Measurements from ENCODE around the gene FRMD4B. TPM values are rescaled to one million over a fixed set of nuclear protein-coding genes. Genes with fewer than 3 reads are reported as not detected.

FRMD4B gene
- total RNA-seq, 5 donors from 2014 or later (not counting 1 experiment from before 2014, with no cell fraction given) = 5.5 to 23.1 (median 10.9) TPM

- WGBS (ENCODE audit: insufficient coverage) = 100% methylated on average over 1 of the region's 4 CpGs
- Mint-ChIP-seq H3K4me3 (no peak overlapping the region), H3K4me1 (peaks cover 0 to 20% (median 10%) of the 10 kb centered on the region in 3 donors), H3K27me3 (no peaks in the 10 kb centered on the region), H3K9me3 (no peaks in the 10 kb centered on the region), H3K27ac (no peak overlapping the region), H3K36me3 (peaks cover 24% of the 10 kb centered on the region)
- H3K9me3 ChIP-seq = no peaks in the 10 kb centered on the region
- DNase-seq = no peak
- H3K27ac ChIP-seq (ENCODE audit: low read length) = no peak overlapping the region
- no peak overlapping the region for H3K4me3 ChIP-seq (ENCODE audit: control insufficient read depth in 1 of 2, extremely low read depth in 1 of 2, low read length in 1 of 2)
- ChIA-PET CTCF (interaction anchor here (0.6 to 1.1 kb wide), 4 partner anchors 12 to 27 kb away, joined by 3 to 6 read pairs (median 4); no protein-coding TSS in a partner anchor), POLR2A (interaction anchor here (0.6 to 0.7 kb wide), 3 partner anchors 18 to 197 kb away, joined by 3 to 5 read pairs (median 3); no protein-coding TSS in a partner anchor)
- H3K4me1 ChIP-seq (ENCODE audit: control insufficient read depth in 1 of 2, extremely low read depth in 1 of 2, insufficient read depth in 2 of 2, low read length in 2 of 2) = peaks cover 0 to 3% of the 10 kb centered on the region in 2 experiments
- H3K27me3 ChIP-seq (replicated peaks in 1 of 2; ENCODE audit: control insufficient read depth in 2 of 2, extremely low read depth in 1 of 2, insufficient read depth in 2 of 2, low read length in 1 of 2) = no peaks in the 10 kb centered on the region
- no peak for ATAC-seq (replicated peaks in 1 of 4)
- peaks cover 0 to 5% of the 10 kb centered on the region in 2 donors for H3K36me3 ChIP-seq (ENCODE audit: control insufficient read depth in 2 of 2, extremely low read depth in 1 of 2, insufficient read depth in 1 of 2, low read length in 1 of 2)
Measured at GRCh38 chr3:69174871-69175737, 210.8 kb downstream of the FRMD4B start.

DNA sequence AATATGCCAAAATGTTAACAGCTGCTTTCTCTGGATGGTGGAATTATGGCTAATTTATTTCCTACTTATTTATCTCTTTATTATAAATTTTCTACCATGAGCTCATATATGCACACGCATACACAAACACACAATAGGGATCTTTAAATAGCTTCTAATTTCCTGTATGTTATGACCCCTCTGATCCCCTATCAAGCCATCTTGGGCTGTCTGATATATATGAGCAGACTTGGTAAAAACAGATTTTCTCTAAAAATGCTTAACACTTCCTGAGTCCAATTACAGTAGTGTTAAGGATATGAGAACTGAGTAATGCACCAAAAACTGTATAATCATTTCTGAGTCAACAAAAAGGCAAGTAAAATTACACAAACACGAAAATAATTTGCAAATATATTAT lies 211.4 kb downstream of the FRMD4B start:
- ChIA-PET CTCF (interaction anchor here (1.1 to 2.0 kb wide), 2 partner anchors 12 kb away, joined by 4 to 11 read pairs; no protein-coding TSS in a partner anchor), POLR2A (interaction anchor here in 1 of 2 donors (0.6 to 0.7 kb wide), 4 partner anchors 18 to 1308 kb away, joined by 3 to 5 read pairs (median 4); no protein-coding TSS in a partner anchor)
- ATAC-seq (replicated peaks in 1 of 4) (no peak), DNase-seq (no peak)
- no peaks in the 10 kb centered on the region for H3K27me3 Mint-ChIP-seq
- H3K4me3 Mint-ChIP-seq = no peak overlapping the region
- no peak overlapping the region for H3K27ac Mint-ChIP-seq
- H3K4me3 ChIP-seq (ENCODE audit: control insufficient read depth in 1 of 2, extremely low read depth in 1 of 2, low read length in 1 of 2) = no peak overlapping the region
- H3K9me3 Mint-ChIP-seq = no peaks in the 10 kb centered on the region
- H3K9me3 ChIP-seq = no peaks in the 10 kb centered on the region
- peaks cover 0 to 5% of the 10 kb centered on the region in 2 donors for H3K36me3 ChIP-seq (ENCODE audit: control insufficient read depth in 2 of 2, extremely low read depth in 1 of 2, insufficient read depth in 1 of 2, low read length in 1 of 2)
- no CpG with 5 or more reads among the region's 2 CpGs for WGBS (ENCODE audit: insufficient coverage)
- H3K4me1 Mint-ChIP-seq = peaks cover 0 to 16% (median 7%) of the 10 kb centered on the region in 3 donors
- no peaks in the 10 kb centered on the region for H3K27me3 ChIP-seq (replicated peaks in 1 of 2; ENCODE audit: control insufficient read depth in 2 of 2, extremely low read depth in 1 of 2, insufficient read depth in 2 of 2, low read length in 1 of 2)
- no peak overlapping the region for H3K27ac ChIP-seq (ENCODE audit: low read length)
- peaks cover 0 to 3% of the 10 kb centered on the region in 2 experiments for H3K4me1 ChIP-seq (ENCODE audit: control insufficient read depth in 1 of 2, extremely low read depth in 1 of 2, insufficient read depth in 2 of 2, low read length in 2 of 2)
- peaks cover 26% of the 10 kb centered on the region for H3K36me3 Mint-ChIP-seq

DNA sequence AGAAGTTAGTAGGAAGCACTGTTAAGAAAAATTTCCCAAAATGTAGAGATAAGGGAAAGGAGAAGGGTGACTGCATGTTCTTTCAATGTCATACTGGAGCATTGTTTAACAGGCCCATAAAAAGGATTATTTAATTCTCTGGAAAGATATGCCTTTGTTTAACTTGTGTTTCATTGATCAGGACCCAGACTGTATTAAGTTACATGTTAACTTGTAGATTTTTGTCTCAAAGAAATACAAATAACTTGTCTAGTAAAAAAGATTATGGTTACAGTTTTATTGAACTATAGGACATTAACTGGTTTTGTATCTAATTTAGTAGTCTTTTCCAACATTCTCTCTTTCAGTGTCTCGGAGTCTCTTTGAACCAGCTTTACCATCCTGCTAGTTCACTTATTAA lies 213.8 kb downstream of the FRMD4B start:
- Histone ChIP-seq H3K27me3 (replicated peaks in 1 of 2; ENCODE audit: control insufficient read depth in 2 of 2, extremely low read depth in 1 of 2, insufficient read depth in 2 of 2, low read length in 1 of 2) (no peaks in the 10 kb centered on the region), H3K27ac (ENCODE audit: low read length) (no peak overlapping the region), H3K4me3 (ENCODE audit: control insufficient read depth in 1 of 2, extremely low read depth in 1 of 2, low read length in 1 of 2) (no peak overlapping the region), H3K36me3 (ENCODE audit: control insufficient read depth in 2 of 2, extremely low read depth in 1 of 2, insufficient read depth in 1 of 2, low read length in 1 of 2) (peaks cover 0 to 5% of the 10 kb centered on the region in 2 donors), H3K4me1 (ENCODE audit: control insufficient read depth in 1 of 2, extremely low read depth in 1 of 2, insufficient read depth in 2 of 2, low read length in 2 of 2) (no peaks in the 10 kb centered on the region), H3K9me3 (no peaks in the 10 kb centered on the region)
- ChIA-PET CTCF (interaction anchor here (0.6 to 1.4 kb wide), 3 partner anchors 10 to 40 kb away, joined by 3 to 7 read pairs (median 3); no protein-coding TSS in a partner anchor), POLR2A (no interaction called here)
- no CpG with 5 or more reads among the region's 1 CpG for WGBS (ENCODE audit: insufficient coverage)
- DNase-seq (no peak), ATAC-seq (replicated peaks in 1 of 4) (no peak)
- H3K4me1 Mint-ChIP-seq = no peaks in the 10 kb centered on the region
- peaks cover 18% of the 10 kb centered on the region for H3K36me3 Mint-ChIP-seq
- no peak overlapping the region for H3K4me3 Mint-ChIP-seq
- no peaks in the 10 kb centered on the region for H3K27me3 Mint-ChIP-seq
- H3K9me3 Mint-ChIP-seq = no peaks in the 10 kb centered on the region
- H3K27ac Mint-ChIP-seq = no peak overlapping the region

- no CpG with 5 or more reads among the region's 1 CpG for WGBS (ENCODE audit: insufficient coverage)
- no peak overlapping the region for H3K27ac ChIP-seq (ENCODE audit: low read length)
- Mint-ChIP-seq H3K27me3 (no peaks in the 10 kb centered on the region), H3K4me3 (no peak overlapping the region), H3K9me3 (no peaks in the 10 kb centered on the region), H3K36me3 (peaks cover 5% of the 10 kb centered on the region), H3K4me1 (peaks cover 0 to 4% (median 3%) of the 10 kb centered on the region in 3 donors), H3K27ac (no peak overlapping the region)
- H3K4me1 ChIP-seq (ENCODE audit: control insufficient read depth in 1 of 2, extremely low read depth in 1 of 2, insufficient read depth in 2 of 2, low read length in 2 of 2) = no peaks in the 10 kb centered on the region
- POLR2A ChIA-PET = no interaction called here
- no peaks in the 10 kb centered on the region for H3K27me3 ChIP-seq (replicated peaks in 1 of 2; ENCODE audit: control insufficient read depth in 2 of 2, extremely low read depth in 1 of 2, insufficient read depth in 2 of 2, low read length in 1 of 2)
- no peak for DNase-seq
- no peak overlapping the region for H3K4me3 ChIP-seq (ENCODE audit: control insufficient read depth in 1 of 2, extremely low read depth in 1 of 2, low read length in 1 of 2)
- H3K9me3 ChIP-seq = no peaks in the 10 kb centered on the region
- H3K36me3 ChIP-seq (ENCODE audit: control insufficient read depth in 2 of 2, extremely low read depth in 1 of 2, insufficient read depth in 1 of 2, low read length in 1 of 2) = no peaks in the 10 kb centered on the region
- CTCF ChIA-PET = no interaction called here
- no peak for ATAC-seq (replicated peaks in 1 of 4)
Measured at GRCh38 chr3:69166446-69166845, 219.4 kb downstream of the FRMD4B start.

- no peak overlapping the region for H3K27ac ChIP-seq (ENCODE audit: low read length)
- CTCF ChIA-PET = interaction anchor here (0.9 to 1.7 kb wide), 6 partner anchors 20 to 141 kb away, joined by 3 to 9 read pairs (median 5); no protein-coding TSS in a partner anchor
- H3K4me3 ChIP-seq (ENCODE audit: control insufficient read depth in 1 of 2, extremely low read depth in 1 of 2, low read length in 1 of 2) = no peak overlapping the region
- no peaks in the 10 kb centered on the region for H3K36me3 ChIP-seq (ENCODE audit: control insufficient read depth in 2 of 2, extremely low read depth in 1 of 2, insufficient read depth in 1 of 2, low read length in 1 of 2)
- Mint-ChIP-seq H3K27me3 (no peaks in the 10 kb centered on the region), H3K4me1 (peaks cover 0 to 5% (median 3%) of the 10 kb centered on the region in 3 donors), H3K4me3 (no peak overlapping the region), H3K9me3 (no peaks in the 10 kb centered on the region), H3K36me3 (peaks cover 5% of the 10 kb centered on the region), H3K27ac (no peak overlapping the region)
- H3K9me3 ChIP-seq = no peaks in the 10 kb centered on the region
- H3K4me1 ChIP-seq (ENCODE audit: control insufficient read depth in 1 of 2, extremely low read depth in 1 of 2, insufficient read depth in 2 of 2, low read length in 2 of 2) = no peaks in the 10 kb centered on the region
- no peak for DNase-seq
- no peak for ATAC-seq (replicated peaks in 1 of 4)
- 100% methylated on average over 1 of the region's 4 CpGs for WGBS (ENCODE audit: insufficient coverage)
- peaks cover 0 to 2% of the 10 kb centered on the region in 2 experiments for H3K27me3 ChIP-seq (replicated peaks in 1 of 2; ENCODE audit: control insufficient read depth in 2 of 2, extremely low read depth in 1 of 2, insufficient read depth in 2 of 2, low read length in 1 of 2)
- POLR2A ChIA-PET = no interaction called here
Measured at GRCh38 chr3:69165744-69166143, 220.1 kb downstream of the FRMD4B start.

DNA sequence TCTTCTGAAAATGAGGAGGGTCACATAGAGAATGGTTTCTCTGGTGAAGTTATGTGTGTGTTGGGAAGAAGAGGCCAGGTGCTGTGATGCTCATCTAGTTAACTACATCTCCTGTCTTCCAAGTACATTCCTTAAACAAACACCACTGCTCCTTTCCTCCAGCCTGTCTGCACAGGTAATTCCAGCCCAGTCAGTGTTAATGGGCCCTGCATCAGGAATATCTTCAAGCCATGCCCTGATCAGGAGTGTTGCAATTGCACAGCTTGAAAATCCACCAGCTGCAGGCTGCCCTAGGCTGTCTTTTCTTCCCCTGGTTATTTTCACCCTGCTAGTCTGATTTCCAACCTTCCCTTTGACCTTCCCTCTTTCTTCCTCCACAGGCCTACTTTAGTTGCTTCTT lies 221.6 kb downstream of the FRMD4B start:
- ChIA-PET CTCF (interaction anchor here in 1 of 2 donors (1.7 kb wide), 1 partner anchor 141 kb away, joined by 9 read pairs; no protein-coding TSS in a partner anchor), POLR2A (interaction anchor here in 1 of 2 donors (0.9 kb wide), 1 partner anchor 145 kb away, joined by 4 read pairs; no protein-coding TSS in a partner anchor)
- Histone ChIP-seq H3K27ac (ENCODE audit: low read length) (no peak overlapping the region), H3K27me3 (replicated peaks in 1 of 2; ENCODE audit: control insufficient read depth in 2 of 2, extremely low read depth in 1 of 2, insufficient read depth in 2 of 2, low read length in 1 of 2) (peaks cover 0 to 3% of the 10 kb centered on the region in 2 experiments), H3K9me3 (no peaks in the 10 kb centered on the region), H3K4me3 (ENCODE audit: control insufficient read depth in 1 of 2, extremely low read depth in 1 of 2, low read length in 1 of 2) (no peak overlapping the region), H3K4me1 (ENCODE audit: control insufficient read depth in 1 of 2, extremely low read depth in 1 of 2, insufficient read depth in 2 of 2, low read length in 2 of 2) (no peaks in the 10 kb centered on the region), H3K36me3 (ENCODE audit: control insufficient read depth in 2 of 2, extremely low read depth in 1 of 2, insufficient read depth in 1 of 2, low read length in 1 of 2) (no peaks in the 10 kb centered on the region)
- Mint-ChIP-seq H3K27me3 (no peaks in the 10 kb centered on the region), H3K4me3 (no peak overlapping the region), H3K9me3 (no peaks in the 10 kb centered on the region), H3K27ac (no peak overlapping the region), H3K4me1 (peaks cover 0 to 9% (median 3%) of the 10 kb centered on the region in 3 donors), H3K36me3 (no peaks in the 10 kb centered on the region)
- ATAC-seq (replicated peaks in 1 of 4) (no peak), DNase-seq (no peak)

All from T-cell (primary cell).